Measurements from ENCODE around the gene PTRH1. TPM values are rescaled to one million over a fixed set of nuclear protein-coding genes. Genes with fewer than 3 reads are reported as not detected.

Gene PTRH1
- 11.1 TPM for total RNA-seq

GRCh38 chr9:127715470-127716337, at the start of gene PTRH1, which contains the start of gene TTC16:
Gene PTRH1 (minus strand): TSS chr9:127715663. CDS start chr9:127715639, 24 bp downstream.
Gene TTC16 (plus strand): TSS chr9:127716079. CDS start chr9:127716146, 67 bp downstream.

GRCh38 chr9:127734747-127735529, 19.5 kb upstream of the PTRH1 start, which contains the start of gene TOR2A:
Gene TOR2A (minus strand): TSS chr9:127735294. CDS start chr9:127735270, 24 bp downstream.

GRCh38 chr9:127706836-127707241, 8.6 kb downstream of the PTRH1 start, which contains the start of gene CFAP157:
Gene CFAP157 (plus strand): TSS chr9:127706988. CDS start chr9:127707032, 44 bp downstream.

Other genes starting within 250 kb of the PTRH1 start
- gene STXBP1, start 103.4 kb downstream of the PTRH1 start, total RNA-seq, result 119 TPM
- 3.0 TPM for gene CFAP157, start 8.7 kb downstream of the PTRH1 start, total RNA-seq
- gene TTC16, start 416 bp upstream of the PTRH1 start, total RNA-seq, result 0.23 TPM
- 9.9 TPM for gene TOR2A, start 19.6 kb upstream of the PTRH1 start, total RNA-seq
- gene SH2D3C, start 63.0 kb upstream of the PTRH1 start, total RNA-seq, result 9.2 TPM
- 48.2 TPM for gene CDK9, start 70.4 kb upstream of the PTRH1 start, total RNA-seq
- gene FPGS, start 87.2 kb upstream of the PTRH1 start, total RNA-seq, result 17.3 TPM
- 1.8 TPM for gene ENG, start 139.0 kb upstream of the PTRH1 start, total RNA-seq
- gene AK1, start 162.0 kb upstream of the PTRH1 start, total RNA-seq, result 68.7 TPM
- 46.4 TPM for gene ST6GALNAC6, start 183.9 kb upstream of the PTRH1 start, total RNA-seq
- gene ST6GALNAC4, start 201.4 kb upstream of the PTRH1 start, total RNA-seq, result 9.9 TPM
- gene PIP5KL1, start 215.1 kb upstream of the PTRH1 start, total RNA-seq, result 11.5 TPM
- gene DPM2, start 222.2 kb upstream of the PTRH1 start, total RNA-seq, result 15.5 TPM